Tibial nerve (tissue), 4 donors: ENCODE results near the gene ARID4B. TPM values are rescaled to one million over a fixed set of nuclear protein-coding genes. Genes with fewer than 3 reads are reported as not detected.
"Not testable (repeated sequence)": the region's sequence is repeated elsewhere in the genome, so short reads cannot be mapped to it uniquely, and the experiment has no call there.

Experiments
- DNase-seq, 2 donors: peaks; one replicate each; pipeline ENCODE4 v3.0.0-alpha.2; 2019; ENCODE audit warnings: low spot score in 2 of 2
- H3K27ac ChIP-seq, 4 donors: fragments of 200-600 bp; sonication (generic) in 3 of 4; one replicate each; pipeline ENCODE4 v1.5.1; 2017 to 2019; ENCODE audit warnings: mild to moderate bottlenecking in 1 of 4
- H3K27me3 ChIP-seq, 2 donors: fragments of 200-600 bp; sonication (generic) in 1 of 2; one replicate each; pipeline versions ENCODE4 v1.5.1 to v1.6.0; 2017 to 2019
- H3K36me3 ChIP-seq, 3 donors: fragments of 200-600 bp; sonication (generic); one replicate each; pipeline ENCODE4 v1.5.1; 2018 to 2019
- H3K4me1 ChIP-seq, 4 donors: fragments of 200-600 bp; sonication (generic) in 3 of 4; one replicate each; pipeline ENCODE4 v1.5.1; 2017 to 2019
- H3K4me3 ChIP-seq, 4 donors: fragments of 200-600 bp; sonication (generic) in 3 of 4; one replicate each; pipeline ENCODE4 v1.5.1; 2017 to 2019; ENCODE audit warnings: mild to moderate bottlenecking in 1 of 4, moderate library complexity in 1 of 4
- H3K9me3 ChIP-seq, 4 donors: fragments of 200-600 bp; sonication (generic) in 3 of 4; one replicate each; pipeline ENCODE4 v1.5.1; 2017 to 2019
- CTCF ChIP-seq, 5 experiments: fragments of 200-600 bp in 3 of 5; fragments of 450-650 bp in 2 of 5; sonication (generic) in 3 of 5; IDR thresholded peaks; one replicate each; pipeline ENCODE4 v1.5.1; 2016 to 2019; ENCODE audit warnings: antibody characterized with exemption in 5 of 5, mild to moderate bottlenecking in 3 of 5, moderate library complexity in 2 of 5
- EP300 ChIP-seq, 2 donors: sonication (generic); formaldehyde crosslinking; IDR thresholded peaks; one replicate each; pipeline ENCODE4 v1.6.1; 2017; ENCODE audit warnings: antibody characterized with exemption in 2 of 2, mild to moderate bottlenecking in 1 of 2
- POLR2A ChIP-seq, 2 donors: fragments of 450-650 bp; IDR thresholded peaks; one replicate each; pipeline ENCODE4 v1.6.1; 2017; ENCODE audit warnings: antibody characterized with exemption in 2 of 2, mild to moderate bottlenecking in 2 of 2, moderate library complexity in 2 of 2
- WGBS, 2 donors: methylation state at CpG; one replicate each; pipeline ENCODE4 v1.1.5; 2018; 5-methylcytosine and 5-hydroxymethylcytosine counted together
- total RNA-seq, 4 donors: library from RNA; depleted of rRNA; stranded (reverse); fragments of >200 nt; gene quantifications; one replicate each; pipeline ENCODE4 v1.1.0, GENCODE V29; 2016

ARID4B gene
- total RNA-seq, 4 donors from 2014 or later, result 41.6 to 58.8 (median 46.8) TPM

- H3K4me3 ChIP-seq, result no peak overlapping the region
- no peak overlapping the region for H3K27ac ChIP-seq
- peaks cover 0 to 57% (median 17%) of the 10 kb centered on the region in 4 donors for H3K4me1 ChIP-seq
- no peaks in the 10 kb centered on the region for H3K9me3 ChIP-seq
- no peak for TF ChIP-seq POLR2A (IDR thresholded peaks at IDR 0.05)
- H3K36me3 ChIP-seq, result peaks cover 0 to 4% (median 0%) of the 10 kb centered on the region in 3 donors
- no peak for DNase-seq
- no peaks in the 10 kb centered on the region for H3K27me3 ChIP-seq
These were observed 63.7 kb downstream of the ARID4B start for GRCh38 chr1:235264327-235264726.

DNA sequence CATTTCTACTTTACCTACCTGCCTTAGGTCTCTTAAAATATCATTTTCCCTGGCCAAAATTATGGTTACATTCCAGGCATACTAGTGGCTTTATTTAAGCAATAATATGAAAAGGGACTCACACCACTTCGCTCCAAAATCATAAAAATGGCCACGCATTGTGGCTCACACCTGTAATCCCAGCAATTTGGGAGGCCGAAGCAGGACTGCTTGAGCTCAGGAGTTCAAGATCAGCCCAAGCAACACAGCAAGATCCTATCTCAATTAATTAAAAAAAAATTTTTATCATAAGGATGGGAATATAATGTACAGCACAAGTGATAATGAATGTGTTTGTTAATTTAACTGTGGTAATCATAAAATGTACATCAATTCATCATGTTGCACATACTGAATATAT is 65.4 kb downstream of the ARID4B start:
- DNase-seq, result no peak
- Histone ChIP-seq H3K36me3 (peaks cover 0 to 14% (median 0%) of the 10 kb centered on the region in 3 donors), H3K4me1 (peaks cover 0 to 62% (median 17%) of the 10 kb centered on the region in 4 donors), H3K27ac (no peak overlapping the region), H3K27me3 (no peaks in the 10 kb centered on the region), H3K4me3 (no peak overlapping the region), H3K9me3 (no peaks in the 10 kb centered on the region)
- WGBS, 2 donors, result 98% methylated on average over 3 of the region's 3 CpGs
- TF ChIP-seq POLR2A (IDR thresholded peaks at IDR 0.05) (no peak), EP300 (IDR thresholded peaks at IDR 0.05) (no peak), CTCF (IDR thresholded peaks at IDR 0.05) (no peak)

DNA sequence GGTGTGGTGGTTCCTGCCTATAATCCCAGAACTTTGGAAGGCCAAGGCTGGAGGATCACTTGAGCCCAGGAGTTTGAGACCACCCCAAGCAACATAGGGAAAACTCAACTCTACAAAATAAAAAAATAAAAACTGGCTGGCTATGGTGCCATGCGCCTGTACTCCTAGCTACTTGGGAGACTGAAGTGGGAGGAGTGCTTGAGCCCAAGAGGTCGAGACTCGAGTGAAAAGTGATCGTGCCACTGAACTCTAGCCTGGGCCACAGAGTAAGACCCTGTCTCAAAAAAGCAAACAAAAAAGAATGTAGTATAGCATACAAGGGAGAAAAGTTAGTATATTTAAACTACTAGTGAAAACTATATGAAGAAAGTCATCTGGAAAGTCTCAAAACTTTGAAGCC is 66.7 kb downstream of the ARID4B start:
- TF ChIP-seq POLR2A (IDR thresholded peaks at IDR 0.05), result no peak
- TF ChIP-seq EP300 (IDR thresholded peaks at IDR 0.05), result no peak
- no peak for TF ChIP-seq CTCF (IDR thresholded peaks at IDR 0.05)
- WGBS, 2 donors, result 72 to 82% methylated on average over 4 of the region's 4 CpGs
- no peak overlapping the region for H3K27ac ChIP-seq
- H3K4me3 ChIP-seq, result no peak overlapping the region
- peaks cover 0 to 62% (median 14%) of the 10 kb centered on the region in 4 donors for H3K4me1 ChIP-seq
- H3K36me3 ChIP-seq, result peaks cover 0 to 14% (median 0%) of the 10 kb centered on the region in 3 donors
- H3K9me3 ChIP-seq, result no peaks in the 10 kb centered on the region
- no peaks in the 10 kb centered on the region for H3K27me3 ChIP-seq
- no peak for DNase-seq

GRCh38 chr1:235259133-235259778 is 68.7 kb downstream of the ARID4B start:
- Histone ChIP-seq H3K27ac (no peak overlapping the region), H3K36me3 (peaks cover 0 to 14% (median 0%) of the 10 kb centered on the region in 3 donors), H3K9me3 (no peaks in the 10 kb centered on the region), H3K4me1 (peaks cover 0 to 50% (median 10%) of the 10 kb centered on the region in 4 donors), H3K4me3 (no peak overlapping the region), H3K27me3 (no peaks in the 10 kb centered on the region)
- no peak for TF ChIP-seq POLR2A (IDR thresholded peaks at IDR 0.05)
- TF ChIP-seq EP300 (IDR thresholded peaks at IDR 0.05), result no peak
- 67 to 93% methylated on average over 1 of the region's 1 CpG for WGBS, 2 donors
- no peak for DNase-seq

- not testable (repeated sequence) for H3K9me3 ChIP-seq, H3K27ac ChIP-seq, H3K4me3 ChIP-seq, H3K27me3 ChIP-seq, DNase-seq
- 93 to 95% methylated on average over 6 of the region's 6 CpGs for WGBS, 2 donors
- H3K4me1 ChIP-seq, result peaks cover 0 to 59% (median 10%) of the 10 kb centered on the region in 4 donors
- H3K36me3 ChIP-seq, result peaks cover 0 to 14% (median 0%) of the 10 kb centered on the region in 3 donors
These were observed 69.9 kb downstream of the ARID4B start for GRCh38 chr1:235258068-235258467.

GRCh38 chr1:235254721-235255120 is 73.3 kb downstream of the ARID4B start:
- peaks cover 0 to 33% (median 0%) of the 10 kb centered on the region in 4 donors for H3K4me1 ChIP-seq
- H3K4me3 ChIP-seq, result no peak overlapping the region
- no peaks in the 10 kb centered on the region for H3K9me3 ChIP-seq
- H3K36me3 ChIP-seq, result peaks cover 0 to 14% (median 0%) of the 10 kb centered on the region in 3 donors
- H3K27ac ChIP-seq, result no peak overlapping the region
- WGBS, 2 donors, result 67 to 74% methylated on average over 1 of the region's 1 CpG
- no peak for TF ChIP-seq POLR2A (IDR thresholded peaks at IDR 0.05)
- no peak for TF ChIP-seq CTCF (IDR thresholded peaks at IDR 0.05)
- TF ChIP-seq EP300 (IDR thresholded peaks at IDR 0.05), result no peak
- no peak for DNase-seq
- no peaks in the 10 kb centered on the region for H3K27me3 ChIP-seq
